GM19099 (cell line): ENCODE data around the gene RUNX1.

ENCODE experiments used
- POLR2A ChIP-seq: IDR thresholded peaks from 3 replicates; pipeline ENCODE4 v1.6.1; 2011; ENCODE audit warnings: low read depth; ENCODE audit not compliant: insufficient read length; ENCODE audit errors: extremely low read depth

Gene RUNX1

GRCh38 chr21:34949030-34949429 lies 100.1 kb downstream of the RUNX1 start:
- TF ChIP-seq POLR2A: no peak

GRCh38 chr21:34948157-34948556 lies 100.9 kb downstream of the RUNX1 start:
- TF ChIP-seq POLR2A: no peak

GRCh38 chr21:34946916-34947534 lies 102.1 kb downstream of the RUNX1 start:
- no peak for TF ChIP-seq POLR2A

GRCh38 chr21:34946385-34946840 lies 102.7 kb downstream of the RUNX1 start:
- no peak for TF ChIP-seq POLR2A

- no peak for TF ChIP-seq POLR2A
Measured at GRCh38 chr21:34945288-34945687, 103.8 kb downstream of the RUNX1 start.

GRCh38 chr21:34944015-34944755 lies 104.9 kb downstream of the RUNX1 start:
- no peak for TF ChIP-seq POLR2A

GRCh38 chr21:34942911-34943310 lies 106.2 kb downstream of the RUNX1 start:
- TF ChIP-seq POLR2A: no peak

GRCh38 chr21:34941162-34941561 lies 107.9 kb downstream of the RUNX1 start:
- TF ChIP-seq POLR2A: no peak

- no peak for TF ChIP-seq POLR2A
Measured at GRCh38 chr21:34939673-34940331, 109.3 kb downstream of the RUNX1 start.

GRCh38 chr21:34938089-34938764 lies 110.9 kb downstream of the RUNX1 start:
- no peak for TF ChIP-seq POLR2A

GRCh38 chr21:34936883-34937563 lies 112.1 kb downstream of the RUNX1 start:
- TF ChIP-seq POLR2A: no peak

GRCh38 chr21:34936371-34936789 lies 112.7 kb downstream of the RUNX1 start:
- no peak for TF ChIP-seq POLR2A

- TF ChIP-seq POLR2A: no peak
Measured at GRCh38 chr21:34935898-34936297, 113.2 kb downstream of the RUNX1 start.

GRCh38 chr21:34935452-34935851 lies 113.7 kb downstream of the RUNX1 start:
- TF ChIP-seq POLR2A: no peak

GRCh38 chr21:34934350-34934749 lies 114.8 kb downstream of the RUNX1 start:
- TF ChIP-seq POLR2A: no peak

- TF ChIP-seq POLR2A: no peak
Measured at GRCh38 chr21:34933609-34934335, 115.3 kb downstream of the RUNX1 start.
